Muscle of leg (tissue), 11 donors: ENCODE measurements around the gene PEX11B. TPM values are rescaled to one million over a fixed set of nuclear protein-coding genes. Genes with fewer than 3 reads are reported as not detected.

Source experiments
- DNase-seq: peaks from one replicate; pipeline ENCODE4 v3.0.0; 2013
- H3K27ac ChIP-seq: one replicate; pipeline ENCODE4 v1.5.1; 2013; ENCODE audit warnings: mild to moderate bottlenecking, low read length, control low read depth
- H3K27me3 ChIP-seq: one replicate; pipeline ENCODE4 v1.6.1; 2013; ENCODE audit warnings: low read length; ENCODE audit not compliant: control insufficient read depth, insufficient read depth
- H3K36me3 ChIP-seq: one replicate; pipeline ENCODE4 v1.6.1; 2013; ENCODE audit warnings: low read length; ENCODE audit not compliant: control insufficient read depth, insufficient read depth
- H3K4me1 ChIP-seq: one replicate; pipeline ENCODE4 v1.6.1; 2013; ENCODE audit warnings: low read length; ENCODE audit not compliant: control insufficient read depth, insufficient read depth
- H3K4me3 ChIP-seq: one replicate; pipeline ENCODE4 v1.5.1; 2013; ENCODE audit warnings: low read length, control low read depth
- H3K9me3 ChIP-seq: replicated peaks from 2 replicates; pipeline ENCODE4 v1.6.1; 2013; ENCODE audit warnings: low read depth, low read length; ENCODE audit not compliant: control insufficient read depth
- WGBS: methylation state at CpG from one replicate; pipeline ENCODE4 v1.1.5; 2013; ENCODE audit warnings: missing lambda C conversion rate; ENCODE audit not compliant: insufficient coverage; 5-methylcytosine and 5-hydroxymethylcytosine counted together
- polyA plus RNA-seq, 8 donors: library from polyadenylated mRNA; unstranded; fragments of 120-200 nt; gene quantifications; one replicate each; pipeline versions ENCODE4 v1.2.1 to v1.2.3, GENCODE V29; 2013; ENCODE audit warnings: inconsistent platforms in 1 of 8, low replicate concordance in 1 of 8; ENCODE audit not compliant: insufficient read length in 8 of 8, insufficient read depth in 1 of 8
- total RNA-seq: library from RNA; stranded (reverse); fragments of 120-200 nt; gene quantifications from one replicate; pipeline ENCODE4 v1.2.4, GENCODE V29; 2013

Gene PEX11B
- total and polyA plus RNA-seq, 9 donors: 18.0 to 24.9 (median 23.4) TPM

- Histone ChIP-seq H3K27ac (no peak overlapping the region), H3K9me3 (no peaks in the 10 kb centered on the region), H3K36me3 (no peaks in the 10 kb centered on the region), H3K4me3 (no peak overlapping the region), H3K27me3 (peaks cover 13% of the 10 kb centered on the region), H3K4me1 (no peaks in the 10 kb centered on the region)
- no peak for DNase-seq
- WGBS: no CpG with 5 or more reads among the region's 2 CpGs
These were observed 39.8 kb downstream of the PEX11B start for GRCh38 chr1:145878724-145879123.

- H3K27me3 ChIP-seq: peaks cover 18% of the 10 kb centered on the region
- DNase-seq: no peak
- H3K4me1 ChIP-seq: peaks cover 3% of the 10 kb centered on the region
- H3K4me3 ChIP-seq: no peak overlapping the region
- no peaks in the 10 kb centered on the region for H3K36me3 ChIP-seq
- no peaks in the 10 kb centered on the region for H3K9me3 ChIP-seq
- 67% methylated on average over 7 of the region's 7 CpGs for WGBS
- H3K27ac ChIP-seq: no peak overlapping the region
These were observed 40.5 kb downstream of the PEX11B start for GRCh38 chr1:145877923-145878486.

DNA sequence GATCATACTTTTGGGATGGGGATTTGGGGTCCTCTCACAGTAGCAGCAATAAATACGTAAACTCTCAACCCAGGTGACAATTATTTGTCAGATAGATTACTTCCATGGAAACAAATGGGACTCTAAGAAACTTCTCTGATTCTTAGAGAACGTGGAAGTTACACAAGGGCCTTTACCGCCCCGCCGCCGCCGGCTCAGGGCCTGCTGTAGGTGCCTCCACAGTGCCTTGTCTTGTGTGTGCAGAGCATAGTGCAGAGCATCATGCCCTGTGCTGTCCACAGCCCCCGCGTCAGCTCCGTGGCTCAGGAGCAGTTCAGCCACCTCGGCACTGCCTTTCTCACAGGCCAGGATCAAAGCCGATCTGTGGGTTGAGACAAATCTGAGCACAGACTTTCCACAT, 43.9 kb downstream of the PEX11B start:
- no peaks in the 10 kb centered on the region for H3K36me3 ChIP-seq
- H3K27ac ChIP-seq: no peak overlapping the region
- H3K4me1 ChIP-seq: peaks cover 17% of the 10 kb centered on the region
- peaks cover 24% of the 10 kb centered on the region for H3K27me3 ChIP-seq
- no peak for DNase-seq
- H3K4me3 ChIP-seq: no peak overlapping the region
- 91% methylated on average over 11 of the region's 12 CpGs for WGBS
- no peaks in the 10 kb centered on the region for H3K9me3 ChIP-seq

GRCh38 chr1:145871994-145872924, 46.3 kb downstream of the PEX11B start:
- no peaks in the 10 kb centered on the region for H3K9me3 ChIP-seq
- peak overlapping the region; percentile 88 for H3K27ac ChIP-seq
- H3K27me3 ChIP-seq: peaks cover 22% of the 10 kb centered on the region
- H3K4me1 ChIP-seq: peaks cover 17% of the 10 kb centered on the region
- peak; percentile 75 for DNase-seq
- peak overlapping the region; percentile 46 for H3K4me3 ChIP-seq
- WGBS: 11% methylated on average over 44 of the region's 47 CpGs
- peaks cover 4% of the 10 kb centered on the region for H3K36me3 ChIP-seq

GRCh38 chr1:145868232-145868631, 50.3 kb downstream of the PEX11B start:
- DNase-seq: no peak
- peaks cover 23% of the 10 kb centered on the region for H3K4me1 ChIP-seq
- peaks cover 12% of the 10 kb centered on the region for H3K27me3 ChIP-seq
- peaks cover 8% of the 10 kb centered on the region for H3K36me3 ChIP-seq
- no peak overlapping the region for H3K27ac ChIP-seq
- H3K9me3 ChIP-seq: no peaks in the 10 kb centered on the region
- 80% methylated on average over 2 of the region's 4 CpGs for WGBS
- H3K4me3 ChIP-seq: no peak overlapping the region

GRCh38 chr1:145863282-145864018, 55.1 kb downstream of the PEX11B start:
- Histone ChIP-seq H3K27me3 (peaks cover 4% of the 10 kb centered on the region), H3K27ac (peak overlapping the region; percentile 87), H3K4me3 (no peak overlapping the region), H3K9me3 (no peaks in the 10 kb centered on the region), H3K4me1 (peaks cover 11% of the 10 kb centered on the region), H3K36me3 (peaks cover 8% of the 10 kb centered on the region)
- WGBS: 38% methylated on average over 4 of the region's 5 CpGs
- peak; percentile 96 for DNase-seq

Other genes starting within 250 kb of the PEX11B start
- 0.40 TPM for gene PDZK1, start 211.3 kb downstream of the PEX11B start, total RNA-seq
- gene PDZK1, start 211.3 kb downstream of the PEX11B start, polyA plus RNA-seq: 1 to 10 TPM in 3 of 8 donors, under 1 TPM in 5; 0.50 to 3.2 (median 0.83) TPM
- gene CD160, start 199.2 kb downstream of the PEX11B start, total RNA-seq: 0.09 TPM
- gene CD160, start 199.2 kb downstream of the PEX11B start, polyA plus RNA-seq: under 1 TPM; 0.10 to 0.95 (median 0.80) TPM
- 13.7 TPM for gene RNF115, start 94.6 kb downstream of the PEX11B start, total RNA-seq
- gene RNF115, start 94.6 kb downstream of the PEX11B start, polyA plus RNA-seq: 10 to 100 TPM; 10.8 to 18.8 (median 13.3) TPM
- 19.8 TPM for gene POLR3C, start 94.5 kb downstream of the PEX11B start, total RNA-seq
- 10 to 100 TPM; 16.2 to 24.8 (median 20.9) TPM for gene POLR3C, start 94.5 kb downstream of the PEX11B start, polyA plus RNA-seq
- gene NUDT17, start 73.1 kb downstream of the PEX11B start, total RNA-seq: 15.9 TPM
- gene NUDT17, start 73.1 kb downstream of the PEX11B start, polyA plus RNA-seq: 10 to 100 TPM; 11.9 to 20.8 (median 13.8) TPM
- gene PIAS3, start 59.6 kb downstream of the PEX11B start, total RNA-seq: 20.8 TPM
- gene PIAS3, start 59.6 kb downstream of the PEX11B start, polyA plus RNA-seq: 10 to 100 TPM; 37.1 to 63.8 (median 47.2) TPM
- gene ANKRD35, start 32.9 kb downstream of the PEX11B start, total RNA-seq: 2.2 TPM
- gene ANKRD35, start 32.9 kb downstream of the PEX11B start, polyA plus RNA-seq: 1 to 10 TPM; 2.3 to 4.8 (median 3.1) TPM
- 5.9 TPM for gene ITGA10, start 8.7 kb downstream of the PEX11B start, total RNA-seq
- gene ITGA10, start 8.7 kb downstream of the PEX11B start, polyA plus RNA-seq: 10 to 100 TPM in 2 of 8 donors, 1 to 10 TPM in 6; 3.6 to 11.1 (median 6.6) TPM
- 116 TPM for gene RBM8A, start 8.8 kb upstream of the PEX11B start, total RNA-seq
- gene RBM8A, start 8.8 kb upstream of the PEX11B start, polyA plus RNA-seq: 100 to 1,000 TPM; 114 to 136 (median 132) TPM
- gene LIX1L, start 39.3 kb upstream of the PEX11B start, total RNA-seq: 23.4 TPM
- 10 to 100 TPM; 26.1 to 35.9 (median 29.0) TPM for gene LIX1L, start 39.3 kb upstream of the PEX11B start, polyA plus RNA-seq
- 0.22 TPM for gene ANKRD34A, start 45.9 kb upstream of the PEX11B start, total RNA-seq
- gene ANKRD34A, start 45.9 kb upstream of the PEX11B start, polyA plus RNA-seq: 1 to 10 TPM in 6 of 8 donors, under 1 TPM in 2; 0.76 to 1.7 (median 1.1) TPM
- gene POLR3GL, start 46.0 kb upstream of the PEX11B start, total RNA-seq: 28.5 TPM
- gene POLR3GL, start 46.0 kb upstream of the PEX11B start, polyA plus RNA-seq: 10 to 100 TPM; 35.0 to 42.6 (median 38.6) TPM
- 411 TPM for gene TXNIP, start 77.9 kb upstream of the PEX11B start, total RNA-seq
- 100 to 1,000 TPM; 251 to 323 (median 290) TPM for gene TXNIP, start 77.9 kb upstream of the PEX11B start, polyA plus RNA-seq
- 174 TPM for gene HJV, start 103.0 kb upstream of the PEX11B start, total RNA-seq
- gene HJV, start 103.0 kb upstream of the PEX11B start, polyA plus RNA-seq: 100 to 1,000 TPM; 128 to 235 (median 193) TPM
- 1.8 TPM for gene NBPF10, start 226.1 kb upstream of the PEX11B start, total RNA-seq
- gene NBPF10, start 226.1 kb upstream of the PEX11B start, polyA plus RNA-seq: 1 to 10 TPM; 1.1 to 2.6 (median 1.6) TPM